ENCODE results near the gene TH.

DNA sequence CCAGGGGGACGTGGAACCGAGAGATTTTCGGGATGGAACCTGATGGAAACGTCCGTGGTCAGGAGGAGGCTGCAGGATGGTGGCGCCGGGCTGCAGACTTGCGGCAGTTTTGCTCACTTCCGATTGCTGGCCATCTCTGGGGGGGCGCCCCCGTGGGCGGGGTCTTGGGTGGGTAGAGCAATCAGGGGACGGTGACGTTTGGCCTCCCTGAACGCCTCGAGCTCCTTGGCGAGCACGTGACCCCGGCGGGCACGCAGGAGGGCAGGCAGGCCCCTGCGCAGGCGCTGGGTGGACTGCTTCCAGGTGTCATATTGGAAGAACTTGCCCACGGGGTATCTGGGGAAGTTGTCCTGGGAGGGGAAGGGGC is 38.8 kb downstream of the TH start:
- TF ChIP-seq, protein P1, sequence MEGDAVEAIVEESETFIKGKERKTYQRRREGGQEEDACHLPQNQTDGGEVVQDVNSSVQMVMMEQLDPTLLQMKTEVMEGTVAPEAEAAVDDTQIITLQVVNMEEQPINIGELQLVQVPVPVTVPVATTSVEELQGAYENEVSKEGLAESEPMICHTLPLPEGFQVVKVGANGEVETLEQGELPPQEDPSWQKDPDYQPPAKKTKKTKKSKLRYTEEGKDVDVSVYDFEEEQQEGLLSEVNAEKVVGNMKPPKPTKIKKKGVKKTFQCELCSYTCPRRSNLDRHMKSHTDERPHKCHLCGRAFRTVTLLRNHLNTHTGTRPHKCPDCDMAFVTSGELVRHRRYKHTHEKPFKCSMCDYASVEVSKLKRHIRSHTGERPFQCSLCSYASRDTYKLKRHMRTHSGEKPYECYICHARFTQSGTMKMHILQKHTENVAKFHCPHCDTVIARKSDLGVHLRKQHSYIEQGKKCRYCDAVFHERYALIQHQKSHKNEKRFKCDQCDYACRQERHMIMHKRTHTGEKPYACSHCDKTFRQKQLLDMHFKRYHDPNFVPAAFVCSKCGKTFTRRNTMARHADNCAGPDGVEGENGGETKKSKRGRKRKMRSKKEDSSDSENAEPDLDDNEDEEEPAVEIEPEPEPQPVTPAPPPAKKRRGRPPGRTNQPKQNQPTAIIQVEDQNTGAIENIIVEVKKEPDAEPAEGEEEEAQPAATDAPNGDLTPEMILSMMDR (IDR thresholded peaks at IDR 0.05) = no peak
- TF ChIP-seq POLR2A (IDR thresholded peaks at IDR 0.05) (no peak), EP300 (IDR thresholded peaks at IDR 0.05) (no peak)

Data from ovary (tissue), 3 donors.